ENCODE data around the gene CAMTA1. TPM values are rescaled to one million over a fixed set of nuclear protein-coding genes. Genes with fewer than 3 reads are reported as not detected.

Gene CAMTA1
- total RNA-seq, 1 experiment from 2014 or later, result 85.2 TPM

DNA sequence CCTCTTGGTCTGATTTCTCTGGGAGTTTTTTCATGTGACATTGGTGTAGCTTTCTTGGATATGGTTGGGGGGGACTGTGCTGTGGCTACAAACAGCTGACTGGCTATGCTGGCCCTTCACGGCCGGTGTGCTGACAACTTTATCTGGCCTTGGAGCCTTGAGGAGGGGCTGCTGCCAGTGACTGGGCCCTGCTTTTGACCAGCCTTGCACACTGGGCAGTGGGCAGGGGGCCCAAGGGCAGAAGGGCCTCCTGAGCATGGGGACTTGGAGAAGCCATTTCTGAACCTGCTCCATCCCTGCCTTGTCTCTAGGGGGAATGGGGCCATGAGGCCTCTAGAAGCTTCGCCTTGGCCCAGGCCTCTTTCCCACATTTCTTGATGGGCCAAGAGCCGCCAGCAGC is 139.6 kb downstream of the CAMTA1 start:
- DNase-seq (ENCODE audit: low spot score), result no peak
- Histone ChIP-seq H3K9me3 (ENCODE audit: low read depth, low read length, poor library complexity, severe bottlenecking) (no peaks in the 10 kb centered on the region), H3K4me3 (ENCODE audit: low read depth, low read length, poor library complexity, severe bottlenecking) (no peak overlapping the region), H3K27me3 (replicated peaks; ENCODE audit: insufficient read depth, low read depth, low read length, poor library complexity) (no peaks in the 10 kb centered on the region), H3K36me3 (ENCODE audit: insufficient read depth, low read length, poor library complexity, severe bottlenecking) (no peaks in the 10 kb centered on the region), H3K4me1 (ENCODE audit: insufficient read depth, low read length, poor library complexity, severe bottlenecking) (no peaks in the 10 kb centered on the region), H3K27ac (ENCODE audit: low read depth, low read length, poor library complexity, severe bottlenecking) (no peak overlapping the region)
- intact Hi-C loops (cut with micrococcal nuclease; ENCODE audit: unreplicated experiment), result no loop called here
- TF ChIP-seq EZH2 (IDR thresholded peaks at IDR 0.05; ENCODE audit: borderline replicate concordance, low read depth, low read length, poor library complexity, severe bottlenecking) (no peak), CTCF (conservative IDR thresholded peaks at IDR 0.05; ENCODE audit: low read depth, low read length) (no peak)
- BruUV-seq (replicated peaks), result no TSS peak
- ChIA-PET CTCF (no interaction called here), POLR2A (ENCODE audit: low non-redundant PET) (no interaction called here)

- no peak overlapping the region for H3K27ac ChIP-seq (ENCODE audit: low read depth, low read length, poor library complexity, severe bottlenecking)
- ChIA-PET POLR2A (ENCODE audit: low non-redundant PET) (no interaction called here), CTCF (no interaction called here)
- H3K36me3 ChIP-seq (ENCODE audit: insufficient read depth, low read length, poor library complexity, severe bottlenecking), result no peaks in the 10 kb centered on the region
- intact Hi-C loops (cut with micrococcal nuclease; ENCODE audit: unreplicated experiment), result no loop called here
- no peak overlapping the region for H3K4me3 ChIP-seq (ENCODE audit: low read depth, low read length, poor library complexity, severe bottlenecking)
- H3K4me1 ChIP-seq (ENCODE audit: insufficient read depth, low read length, poor library complexity, severe bottlenecking), result no peaks in the 10 kb centered on the region
- no peak for DNase-seq (ENCODE audit: low spot score)
- TF ChIP-seq CTCF (conservative IDR thresholded peaks at IDR 0.05; ENCODE audit: low read depth, low read length), result no peak
- no peak for TF ChIP-seq EZH2 (IDR thresholded peaks at IDR 0.05; ENCODE audit: borderline replicate concordance, low read depth, low read length, poor library complexity, severe bottlenecking)
- BruUV-seq (replicated peaks), result no TSS peak
- no peaks in the 10 kb centered on the region for H3K9me3 ChIP-seq (ENCODE audit: low read depth, low read length, poor library complexity, severe bottlenecking)
- H3K27me3 ChIP-seq (replicated peaks; ENCODE audit: insufficient read depth, low read depth, low read length, poor library complexity), result peaks cover 6% of the 10 kb centered on the region
These were observed 142.4 kb downstream of the CAMTA1 start for GRCh38 chr1:6927626-6928025.

GRCh38 chr1:6928106-6928885 is 143.0 kb downstream of the CAMTA1 start:
- Histone ChIP-seq H3K36me3 (ENCODE audit: insufficient read depth, low read length, poor library complexity, severe bottlenecking) (no peaks in the 10 kb centered on the region), H3K9me3 (ENCODE audit: low read depth, low read length, poor library complexity, severe bottlenecking) (no peaks in the 10 kb centered on the region), H3K4me3 (ENCODE audit: low read depth, low read length, poor library complexity, severe bottlenecking) (no peak overlapping the region), H3K27ac (ENCODE audit: low read depth, low read length, poor library complexity, severe bottlenecking) (no peak overlapping the region), H3K4me1 (ENCODE audit: insufficient read depth, low read length, poor library complexity, severe bottlenecking) (no peaks in the 10 kb centered on the region), H3K27me3 (replicated peaks; ENCODE audit: insufficient read depth, low read depth, low read length, poor library complexity) (peaks cover 7% of the 10 kb centered on the region)
- TF ChIP-seq EZH2 (IDR thresholded peaks at IDR 0.05; ENCODE audit: borderline replicate concordance, low read depth, low read length, poor library complexity, severe bottlenecking) (no peak), CTCF (conservative IDR thresholded peaks at IDR 0.05; ENCODE audit: low read depth, low read length) (no peak)
- no peak for DNase-seq (ENCODE audit: low spot score)
- CTCF ChIA-PET, result no interaction called here
- POLR2A ChIA-PET (ENCODE audit: low non-redundant PET), result no interaction called here
- intact Hi-C loops (cut with micrococcal nuclease; ENCODE audit: unreplicated experiment), result no loop called here
- BruUV-seq (replicated peaks), result no TSS peak

Measured in A673 (cell line).